HepG2 (cell line): ENCODE measurements around the gene HRC. TPM values are rescaled to one million over a fixed set of nuclear protein-coding genes. Genes with fewer than 3 reads are reported as not detected.

Experiments used
- ASH2L ChIP-seq: fragments of 300-600, 200-600 bp; sonication (generic); IDR thresholded peaks from 2 replicates; pipeline ENCODE4 v1.7.0; 2017; ENCODE audit warnings: low read depth, mild to moderate bottlenecking, moderate library complexity, mixed read lengths, low read length; ENCODE audit not compliant: insufficient read length
- CEBPB ChIP-seq: IDR thresholded peaks from 2 replicates; pipeline ENCODE4 v1.6.1; 2011; ENCODE audit warnings: low read depth, low read length, improper control_type of control experiment, borderline replicate concordance
- FOXC1 ChIP-seq: sonication (generic); formaldehyde crosslinking; IDR thresholded peaks from 2 replicates; pipeline ENCODE4 v1.8.0; 2022; ENCODE audit warnings: mild to moderate bottlenecking, missing genetic modification reagents, borderline replicate concordance
- GATAD2A ChIP-seq: IDR thresholded peaks from 2 replicates; pipeline ENCODE4 v1.6.1; 2016
- HIVEP1 ChIP-seq: sonication (generic); formaldehyde crosslinking; IDR thresholded peaks from 2 replicates; pipeline ENCODE4 v1.4.0; 2020; ENCODE audit warnings: mild to moderate bottlenecking, missing genetic modification reagents
- HNRNPUL1 ChIP-seq: fragments of 200-400 bp; formaldehyde crosslinking; IDR thresholded peaks from 2 replicates; pipeline ENCODE4 v1.6.1; 2017; ENCODE audit warnings: low read depth, mild to moderate bottlenecking, low read length, moderate library complexity
- IRF2 ChIP-seq: IDR thresholded peaks from 2 replicates; pipeline ENCODE4 v1.6.1; 2018; ENCODE audit warnings: missing genetic modification reagents, missing compliant biosample characterization
- KAT2B ChIP-seq: fragments of 150-350 bp; IDR thresholded peaks from 2 replicates; pipeline ENCODE4 v1.6.1; 2014; ENCODE audit warnings: low read depth, low read length, borderline replicate concordance
- KDM1A ChIP-seq: IDR thresholded peaks from 2 replicates; pipeline ENCODE4 v1.6.1; 2016; ENCODE audit warnings: missing compliant biosample characterization
- NFIB ChIP-seq: sonication (generic); formaldehyde crosslinking; IDR thresholded peaks from 2 replicates; pipeline ENCODE4 v1.9.0; 2021; ENCODE audit warnings: missing genetic modification reagents, mild to moderate bottlenecking, borderline replicate concordance
- SNAPC5 ChIP-seq: sonication (generic); formaldehyde crosslinking; IDR thresholded peaks from 2 replicates; pipeline ENCODE4 v1.8.1; 2023; ENCODE audit warnings: mild to moderate bottlenecking, missing genetic modification reagents, borderline replicate concordance
- SOX5 ChIP-seq: IDR thresholded peaks from 2 replicates; pipeline ENCODE4 v1.6.1; 2016; ENCODE audit warnings: borderline replicate concordance
- ZBTB2 ChIP-seq: sonication (generic); formaldehyde crosslinking; IDR thresholded peaks from 2 replicates; pipeline ENCODE4 v1.8.0; 2022; ENCODE audit warnings: low read depth, missing genetic modification reagents
- ZBTB7B ChIP-seq: sonication (generic); formaldehyde crosslinking; IDR thresholded peaks from 2 replicates; pipeline ENCODE4 v1.4.0; 2020; ENCODE audit warnings: missing genetic modification reagents
- ZFX ChIP-seq: sonication (generic); formaldehyde crosslinking; IDR thresholded peaks from 2 replicates; pipeline ENCODE4 v1.4.0; 2020; ENCODE audit warnings: mild to moderate bottlenecking, low read depth, missing genetic modification reagents, moderate library complexity
- ZNF205 ChIP-seq: IDR thresholded peaks from 2 replicates; pipeline ENCODE4 v1.6.1; 2018; ENCODE audit warnings: missing biosample characterization, missing genetic modification reagents
- ZNF224 ChIP-seq: sonication (generic); formaldehyde crosslinking; IDR thresholded peaks from 2 replicates; pipeline ENCODE4 v1.5.0; 2020; ENCODE audit warnings: mild to moderate bottlenecking, missing genetic modification reagents
- ZNF496 ChIP-seq: sonication (generic); formaldehyde crosslinking; IDR thresholded peaks from 2 replicates; pipeline ENCODE4 v1.8.1; 2023; ENCODE audit warnings: mild to moderate bottlenecking, moderate library complexity, missing genetic modification reagents; ENCODE audit not compliant: insufficient replicate concordance
- ZNF552 ChIP-seq: sonication (generic); formaldehyde crosslinking; IDR thresholded peaks from 2 replicates; pipeline ENCODE4 v1.9.0; 2022; ENCODE audit warnings: missing genetic modification reagents, mild to moderate bottlenecking, borderline replicate concordance
- ZNF788 ChIP-seq: sonication (generic); formaldehyde crosslinking; IDR thresholded peaks from 2 replicates; pipeline ENCODE4 v1.5.0; 2020; ENCODE audit warnings: mild to moderate bottlenecking, missing genetic modification reagents, borderline replicate concordance
- polyA plus RNA-seq, 8 experiments: library from polyadenylated mRNA; depleted of rRNA in 3 of 8; stranded (reverse) in 7 of 8; unstranded in 1 of 8; fragments of >200 nt; fragmentation: Illumina TruSeq in 4 of 8; extraction: Trizol in 4 of 8; gene quantifications; 2 replicates each; pipeline versions ENCODE4 v1.2.1 to v1.2.3, GENCODE V29; 2011 to 2016; ENCODE audit warnings: low read depth in 4 of 8, missing spikeins in 1 of 8, mixed read lengths in 1 of 8; ENCODE audit not compliant: insufficient read depth in 1 of 8
- total RNA-seq, 5 experiments: library from RNA; depleted of rRNA; stranded (reverse); fragments of >200 nt; fragmentation: Illumina TruSeq; extraction: Trizol; gene quantifications; 2 replicates each; pipeline ENCODE4 v1.2.3, GENCODE V29; 2016; ENCODE audit warnings: low read depth in 1 of 5
- TF ChIP-seq, protein P1 (sequence below): sonication (generic); formaldehyde crosslinking; IDR thresholded peaks from 2 replicates; pipeline ENCODE4 v1.4.0; 2020; ENCODE audit warnings: missing genetic modification reagents, mild to moderate bottlenecking, borderline replicate concordance
- TF ChIP-seq, protein P2 (sequence below): sonication (generic); formaldehyde crosslinking; IDR thresholded peaks from 2 replicates; pipeline ENCODE4 v1.5.0; 2020; ENCODE audit warnings: mild to moderate bottlenecking, low read depth, missing genetic modification reagents, borderline replicate concordance

Gene HRC
- total and polyA plus RNA-seq, 2 of the 13 experiments (the other 11 are each of a cell fraction or from before 2014, with no cell fraction given): 3.6 to 15.4 TPM

DNA sequence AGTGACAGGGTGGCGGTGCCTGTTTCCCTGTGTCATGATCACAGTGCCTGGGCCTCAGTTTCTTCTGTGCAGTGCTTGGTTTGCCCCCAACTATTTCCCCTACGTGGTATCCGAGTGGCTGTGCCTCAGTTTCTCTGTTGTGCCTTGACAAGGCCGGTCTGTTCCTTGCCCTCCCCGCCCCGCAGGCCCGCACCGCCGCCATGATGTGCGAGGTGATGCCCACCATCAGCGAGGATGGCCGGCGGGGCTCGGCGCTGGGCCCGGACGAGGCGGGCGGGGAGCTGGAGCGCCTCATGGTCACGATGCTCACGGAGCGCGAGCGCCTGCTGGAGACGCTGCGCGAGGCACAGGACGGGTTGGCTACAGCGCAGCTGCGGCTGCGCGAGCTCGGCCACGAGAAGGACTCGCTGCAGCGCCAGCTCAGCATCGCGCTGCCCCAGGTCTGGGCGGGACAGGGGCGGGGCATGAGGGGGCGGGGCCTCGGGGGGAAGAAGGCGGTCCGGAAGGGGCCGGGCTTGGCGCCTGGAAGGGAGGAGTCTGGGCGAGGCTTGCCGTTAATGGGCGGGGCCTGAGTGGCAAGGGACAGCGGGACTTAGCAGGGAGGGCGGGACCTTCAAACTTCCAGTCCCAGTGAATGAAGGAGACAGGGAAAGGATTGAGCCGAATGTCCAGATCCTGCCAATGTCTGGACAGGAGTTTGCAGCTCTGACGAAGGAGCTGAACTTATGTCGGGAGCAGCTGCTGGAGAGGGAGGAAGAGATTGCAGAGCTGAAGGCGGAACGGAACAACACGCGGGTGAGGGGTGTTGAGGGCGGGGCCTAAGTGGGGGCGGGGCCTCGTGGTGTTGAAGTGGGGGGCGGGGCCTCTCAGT lies 27.3 kb downstream of the HRC start (continued):
- TF ChIP-seq ZBTB2 (CRISPR knock-in tag) (peak; percentile 93), ZNF224 (CRISPR knock-in tag) (peak; percentile 96; the same call in 1 of the 2 replicates), ASH2L (peak; percentile 50), FOXC1 (CRISPR knock-in tag) (peak; percentile 98), CEBPB (no peak), KAT2B (no peak), ZFX (peak; percentile 94), IRF2 (CRISPR knock-in tag) (peak; percentile 86), NFIB (CRISPR knock-in tag) (peak; percentile 97), ZNF552 (CRISPR knock-in tag) (peak; percentile 98), HIVEP1 (CRISPR knock-in tag) (peak; percentile 98), ZNF205 (peak; percentile 95), ZNF496 (CRISPR knock-in tag) (peak; percentile 62), ZBTB7B (CRISPR knock-in tag) (peak; percentile 81), HNRNPUL1 (no peak), GATAD2A (0 out of 2 replicates have a peak, but pooled peaks have one; percentile 36), ZNF788 (CRISPR knock-in tag) (peak; percentile 92; the same call in 1 of the 2 replicates), KDM1A (CRISPR knock-in tag) (peak; percentile 74; the same call in 1 of the 2 replicates), SNAPC5 (peak; percentile 97), SOX5 (CRISPR knock-in tag) (peak; percentile 71)
- TF ChIP-seq, protein P1, sequence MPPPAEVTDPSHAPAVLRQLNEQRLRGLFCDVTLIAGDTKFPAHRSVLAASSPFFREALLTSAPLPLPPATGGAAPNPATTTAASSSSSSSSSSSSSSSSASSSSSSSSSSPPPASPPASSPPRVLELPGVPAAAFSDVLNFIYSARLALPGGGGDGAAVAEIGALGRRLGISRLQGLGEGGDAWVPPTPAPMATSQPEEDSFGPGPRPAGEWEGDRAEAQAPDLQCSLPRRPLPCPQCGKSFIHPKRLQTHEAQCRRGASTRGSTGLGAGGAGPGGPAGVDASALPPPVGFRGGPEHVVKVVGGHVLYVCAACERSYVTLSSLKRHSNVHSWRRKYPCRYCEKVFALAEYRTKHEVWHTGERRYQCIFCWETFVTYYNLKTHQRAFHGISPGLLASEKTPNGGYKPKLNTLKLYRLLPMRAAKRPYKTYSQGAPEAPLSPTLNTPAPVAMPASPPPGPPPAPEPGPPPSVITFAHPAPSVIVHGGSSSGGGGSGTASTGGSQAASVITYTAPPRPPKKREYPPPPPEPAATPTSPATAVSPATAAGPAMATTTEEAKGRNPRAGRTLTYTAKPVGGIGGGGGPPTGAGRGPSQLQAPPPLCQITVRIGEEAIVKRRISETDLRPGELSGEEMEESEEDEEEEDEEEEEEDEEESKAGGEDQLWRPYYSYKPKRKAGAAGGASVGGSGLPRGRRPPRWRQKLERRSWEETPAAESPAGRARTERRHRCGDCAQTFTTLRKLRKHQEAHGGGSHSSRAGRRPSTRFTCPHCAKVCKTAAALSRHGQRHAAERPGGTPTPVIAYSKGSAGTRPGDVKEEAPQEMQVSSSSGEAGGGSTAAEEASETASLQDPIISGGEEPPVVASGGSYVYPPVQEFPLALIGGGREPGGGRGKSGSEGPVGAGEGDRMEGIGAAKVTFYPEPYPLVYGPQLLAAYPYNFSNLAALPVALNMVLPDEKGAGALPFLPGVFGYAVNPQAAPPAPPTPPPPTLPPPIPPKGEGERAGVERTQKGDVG (CRISPR knock-in tag): no peak; the same call in none of the 2 replicates
- TF ChIP-seq, protein P2, sequence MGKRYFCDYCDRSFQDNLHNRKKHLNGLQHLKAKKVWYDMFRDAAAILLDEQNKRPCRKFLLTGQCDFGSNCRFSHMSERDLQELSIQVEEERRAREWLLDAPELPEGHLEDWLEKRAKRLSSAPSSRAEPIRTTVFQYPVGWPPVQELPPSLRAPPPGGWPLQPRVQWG (CRISPR knock-in tag): no peak
